GM18858 (cell line): ENCODE measurements around the gene TNFRSF18.
"Not testable (repeated sequence)": the region's sequence is repeated elsewhere in the genome, so short reads cannot be mapped to it uniquely, and the experiment has no call there.

Experiments
- ATAC-seq: cut with Tn5 transposase; IDR thresholded peaks from one replicate; pipeline ENCODE4 v1.9.1; 2021; ENCODE audit not compliant: unreplicated experiment

Gene TNFRSF18

DNA sequence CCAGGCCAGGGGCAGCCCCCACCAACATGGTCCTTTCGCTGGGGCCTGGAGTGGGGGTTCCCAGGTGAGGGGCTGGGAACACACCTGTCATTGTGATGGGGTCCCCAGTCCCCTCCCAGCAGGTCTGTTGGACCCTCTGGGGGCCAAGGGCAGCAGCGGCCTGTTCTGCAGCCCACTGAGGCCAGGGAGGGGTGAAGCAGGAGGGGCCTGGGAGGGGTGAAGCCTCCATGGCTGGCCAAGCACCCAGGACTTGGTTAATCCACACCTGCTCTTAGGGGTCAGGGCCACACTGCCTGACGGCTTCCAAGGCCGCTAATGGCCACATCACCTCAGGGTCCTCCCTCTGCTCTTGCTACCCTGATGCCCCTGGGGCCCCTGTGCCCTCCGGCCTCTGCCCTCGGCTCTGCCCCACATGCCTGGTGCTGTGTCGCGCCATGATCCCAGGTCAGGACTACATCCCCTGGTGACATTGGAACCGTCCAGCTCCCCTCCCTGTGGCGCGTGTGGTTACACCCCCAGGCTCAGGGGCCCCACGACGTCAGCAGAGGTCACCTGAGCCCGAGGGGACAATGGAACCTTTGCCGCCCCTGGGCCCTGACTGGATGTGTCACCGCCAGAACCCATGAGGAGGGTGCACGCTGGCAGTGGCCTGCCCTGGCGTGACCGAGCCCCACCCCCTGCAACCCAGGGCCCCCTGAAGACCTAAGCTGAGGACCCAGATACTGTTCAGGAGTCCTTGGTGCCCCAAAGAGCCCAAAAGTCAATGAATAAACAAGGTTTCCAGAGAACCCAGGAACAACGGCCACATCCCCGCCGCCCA is 7.0 kb downstream of the TNFRSF18 start:
- ATAC-seq, result no peak

DNA sequence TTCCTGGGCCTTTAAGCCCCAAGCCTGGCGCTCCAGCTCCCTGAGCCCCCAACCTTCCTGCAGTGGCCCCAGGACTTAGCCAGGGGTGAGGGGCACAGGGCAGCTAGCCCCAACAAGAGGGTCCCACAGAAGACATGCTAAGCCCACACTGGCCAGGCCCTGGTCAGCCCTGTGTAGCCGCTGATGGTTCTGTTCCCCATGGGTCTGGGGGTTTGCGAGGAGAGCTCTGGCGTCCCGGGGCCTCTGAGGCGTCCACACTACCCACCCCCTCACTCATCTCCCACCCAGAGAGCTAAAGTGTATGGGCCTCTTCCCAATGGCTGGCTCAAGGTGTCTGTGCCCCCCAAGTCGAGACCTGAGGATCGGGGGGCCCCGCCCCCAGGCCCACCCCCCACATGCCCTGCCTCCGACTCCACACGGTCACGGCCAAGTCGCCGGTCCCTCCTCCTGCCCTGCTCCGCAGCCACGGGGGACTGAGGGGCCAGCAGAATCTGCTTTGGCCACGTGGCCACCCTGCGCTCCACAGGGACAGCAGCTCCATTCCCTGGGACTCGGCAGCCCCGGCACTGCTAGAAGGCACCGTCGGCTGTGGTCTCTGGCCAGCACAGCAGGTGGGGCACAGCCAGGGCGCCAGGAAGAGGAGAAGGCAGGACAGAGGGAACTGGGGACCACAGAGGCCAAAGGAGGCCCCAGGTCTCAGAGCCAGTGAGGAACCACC is 7.8 kb downstream of the TNFRSF18 start:
- ATAC-seq, result no peak

DNA sequence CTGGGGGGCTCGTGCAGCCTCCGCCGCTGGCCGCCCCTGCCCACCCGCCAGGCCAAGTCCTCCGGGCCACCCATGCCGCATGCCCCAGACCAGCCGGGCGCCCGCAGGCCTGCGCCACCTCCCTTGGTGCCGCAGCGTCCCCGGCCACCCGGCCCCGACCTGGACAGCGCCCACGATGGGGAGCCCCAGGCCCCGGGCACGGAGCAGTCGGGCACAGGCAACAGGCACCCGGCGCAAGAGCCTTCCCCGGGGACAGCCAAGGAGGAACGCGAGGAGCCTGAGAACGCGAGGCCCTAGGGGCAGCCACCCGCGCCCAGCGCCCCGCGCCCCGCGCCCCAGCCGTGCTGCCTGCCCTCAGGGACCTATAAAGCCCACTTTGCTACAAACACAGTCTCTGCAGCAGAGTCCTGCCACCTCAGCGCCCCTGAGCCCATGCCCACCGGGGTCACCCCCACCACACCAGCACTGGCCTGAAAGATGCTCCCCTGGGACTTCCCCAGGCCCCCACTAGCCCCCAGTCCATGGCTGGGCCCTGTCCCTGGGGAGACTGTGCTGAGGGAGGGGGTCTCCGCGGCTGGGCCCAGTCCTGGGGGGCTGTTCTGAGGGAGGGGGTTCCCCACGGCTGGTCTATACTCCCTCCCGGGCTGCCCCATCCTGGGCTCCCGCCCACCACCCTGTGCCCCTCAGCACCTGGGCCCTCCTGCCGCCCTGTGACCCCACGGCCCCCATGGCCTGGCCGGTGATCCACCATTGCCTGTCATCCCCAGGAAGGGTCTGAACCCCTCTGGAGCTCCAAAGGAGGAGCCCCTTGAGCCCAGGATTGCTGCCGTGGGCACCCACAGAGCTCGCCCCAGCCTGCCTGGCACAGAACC is 8.6 kb downstream of the TNFRSF18 start:
- ATAC-seq, result no peak

- no peak for ATAC-seq
These were observed 9.2 kb downstream of the TNFRSF18 start for GRCh38 chr1:1197188-1197500.

GRCh38 chr1:1196431-1197187 is 9.8 kb downstream of the TNFRSF18 start:
- ATAC-seq, result no peak

DNA sequence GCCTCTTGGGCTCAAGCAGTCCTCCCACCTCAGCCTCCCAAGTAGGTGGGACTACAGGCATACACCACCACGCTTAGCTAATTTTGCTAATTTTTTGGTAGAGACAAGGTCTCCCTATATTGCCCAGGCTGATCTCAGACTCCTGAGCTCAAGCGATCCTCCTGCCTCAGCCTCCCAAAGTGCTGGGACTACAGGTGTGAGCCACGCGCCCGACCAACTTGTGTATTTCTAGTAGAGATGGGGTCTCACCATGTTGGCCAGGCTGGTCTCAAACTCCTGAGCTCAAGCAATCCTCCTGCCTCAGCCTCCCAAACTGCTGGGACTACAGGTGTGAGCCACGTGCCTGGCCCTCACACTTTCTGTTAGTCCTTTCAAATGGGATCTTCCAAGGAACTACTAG is 10.7 kb downstream of the TNFRSF18 start:
- not testable (repeated sequence) for ATAC-seq

GRCh38 chr1:1194723-1195122 is 11.7 kb downstream of the TNFRSF18 start:
- no peak for ATAC-seq

DNA sequence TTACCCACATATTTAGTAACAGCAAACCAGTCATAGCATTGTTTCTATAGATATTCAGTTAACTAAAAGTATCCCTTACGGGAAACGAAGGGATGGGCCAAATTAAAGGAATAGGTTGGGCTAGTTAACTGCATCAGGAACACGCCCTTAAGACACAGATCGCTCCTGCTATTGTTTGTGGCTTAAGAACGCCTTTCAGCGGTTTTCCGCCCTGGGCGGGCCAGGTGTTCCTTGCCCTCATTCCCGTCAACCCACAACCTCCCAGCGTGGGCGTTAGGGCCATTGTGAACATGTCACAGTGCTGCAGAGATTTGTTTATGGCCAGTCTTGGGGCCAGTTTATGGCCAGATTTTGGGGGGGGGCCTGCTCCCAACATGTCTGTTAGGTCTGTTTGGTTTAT is 14.7 kb downstream of the TNFRSF18 start:
- ATAC-seq, result no peak

- no peak for ATAC-seq
These were observed 17.3 kb downstream of the TNFRSF18 start for GRCh38 chr1:1189111-1189510.

GRCh38 chr1:1187938-1188337 is 18.5 kb downstream of the TNFRSF18 start:
- ATAC-seq, result no peak

DNA sequence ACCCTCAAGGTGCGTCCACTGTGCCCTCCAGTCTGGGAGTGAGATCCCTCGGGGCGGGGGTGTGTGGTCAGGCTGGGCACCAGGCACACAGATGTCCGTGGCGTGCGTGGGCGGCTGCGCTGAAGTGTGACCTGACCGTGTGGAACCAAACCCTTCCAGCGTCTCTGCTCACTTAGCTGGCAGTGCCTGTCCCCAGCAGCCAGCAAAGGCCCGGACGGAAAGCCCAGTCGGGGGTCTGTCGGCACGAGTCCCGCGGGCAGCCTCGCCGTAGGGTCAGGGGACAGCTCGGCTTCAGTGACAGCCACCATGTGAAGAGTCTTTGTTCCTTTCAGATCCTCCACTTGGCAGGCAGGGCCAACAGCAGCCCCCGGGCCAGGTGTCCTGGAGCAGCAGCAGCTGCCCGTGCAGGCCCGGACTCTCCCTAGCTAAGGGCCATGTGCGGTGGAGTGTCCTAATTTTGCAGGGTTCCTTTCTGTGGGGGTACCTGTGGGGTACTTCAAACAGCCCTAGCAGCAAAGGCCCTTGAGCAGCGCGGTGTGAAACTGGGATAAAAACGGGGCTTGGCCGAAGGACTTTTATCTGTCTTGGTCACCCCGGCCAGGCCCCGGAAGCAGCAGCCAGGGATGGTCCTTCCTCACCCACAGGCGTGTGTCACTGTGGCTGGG is 21.2 kb downstream of the TNFRSF18 start:
- ATAC-seq, result no peak

- no peak for ATAC-seq
These were observed 22.3 kb downstream of the TNFRSF18 start for GRCh38 chr1:1183833-1184775.

DNA sequence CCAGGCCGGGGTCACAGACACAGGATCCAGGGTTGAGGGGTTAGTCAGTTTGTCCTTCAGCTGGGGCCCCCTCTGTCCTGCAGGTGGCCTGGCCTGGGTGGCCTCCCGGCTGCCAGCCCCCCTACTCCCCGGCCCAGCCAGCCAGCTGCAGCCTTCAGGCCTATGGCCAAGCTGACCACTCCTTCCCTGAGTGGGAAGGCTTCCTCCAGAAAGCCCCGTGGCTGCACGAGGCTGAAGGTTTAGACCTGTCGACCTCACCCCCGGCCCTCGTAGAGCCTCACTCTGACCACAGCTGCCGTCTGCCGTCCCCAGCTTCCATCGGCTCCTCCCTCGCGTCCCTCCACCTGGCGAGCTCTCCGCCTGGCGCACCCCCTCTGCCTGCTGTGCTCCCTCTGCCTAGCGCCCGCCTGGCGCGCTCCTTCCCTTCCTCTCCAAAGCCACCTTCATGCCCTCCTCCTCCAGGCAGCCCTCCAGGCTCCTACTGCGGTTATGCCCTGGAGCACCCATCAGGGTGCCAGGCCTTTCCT is 23.1 kb downstream of the TNFRSF18 start:
- ATAC-seq, result no peak

GRCh38 chr1:1182491-1183220 is 23.7 kb downstream of the TNFRSF18 start:
- no peak for ATAC-seq

DNA sequence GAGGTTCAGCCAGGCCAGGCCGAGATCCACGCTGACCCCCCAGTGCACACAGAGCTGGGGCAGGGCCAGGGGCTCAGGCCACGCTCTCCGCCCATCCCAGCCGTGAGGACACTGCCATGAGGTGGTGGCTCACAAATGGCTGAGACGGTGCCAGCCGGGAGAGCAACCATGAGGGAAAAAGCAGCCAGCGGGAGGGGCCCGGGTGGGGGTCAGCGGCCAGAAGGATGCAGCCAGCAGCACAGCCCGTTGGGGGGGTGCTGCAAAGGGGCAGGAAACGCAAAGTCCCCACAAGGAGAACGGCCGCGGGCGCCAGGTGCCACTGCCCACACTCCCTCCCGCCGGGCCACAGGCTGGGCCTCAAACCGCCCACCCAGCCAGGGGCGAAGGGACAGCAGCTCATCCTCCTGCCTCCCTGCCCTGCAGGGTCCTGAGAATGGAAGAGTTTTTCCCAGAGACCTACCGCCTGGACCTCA is 24.4 kb downstream of the TNFRSF18 start:
- ATAC-seq, result no peak

GRCh38 chr1:1181129-1181937 is 25.1 kb downstream of the TNFRSF18 start:
- no peak for ATAC-seq
